Panc1 (cell line): Measurements from ENCODE around the gene ABCC11.

ENCODE experiments used
- SIN3A ChIP-seq: IDR thresholded peaks from 2 replicates; pipeline ENCODE4 v1.6.1; 2012; ENCODE audit warnings: low read depth, mild to moderate bottlenecking, low read length, moderate library complexity, borderline replicate concordance; ENCODE audit not compliant: insufficient read depth
- TCF7L2 ChIP-seq: IDR thresholded peaks from 2 replicates; pipeline ENCODE4 v1.6.1; 2011; ENCODE audit warnings: mild to moderate bottlenecking, low read depth, low read length, inconsistent platforms
- TF ChIP-seq, protein P1 (sequence below): fragments of 450-650 bp; IDR thresholded peaks from 2 replicates; pipeline ENCODE4 v1.5.1; 2017; ENCODE audit warnings: mild to moderate bottlenecking

- TF ChIP-seq, protein P1, sequence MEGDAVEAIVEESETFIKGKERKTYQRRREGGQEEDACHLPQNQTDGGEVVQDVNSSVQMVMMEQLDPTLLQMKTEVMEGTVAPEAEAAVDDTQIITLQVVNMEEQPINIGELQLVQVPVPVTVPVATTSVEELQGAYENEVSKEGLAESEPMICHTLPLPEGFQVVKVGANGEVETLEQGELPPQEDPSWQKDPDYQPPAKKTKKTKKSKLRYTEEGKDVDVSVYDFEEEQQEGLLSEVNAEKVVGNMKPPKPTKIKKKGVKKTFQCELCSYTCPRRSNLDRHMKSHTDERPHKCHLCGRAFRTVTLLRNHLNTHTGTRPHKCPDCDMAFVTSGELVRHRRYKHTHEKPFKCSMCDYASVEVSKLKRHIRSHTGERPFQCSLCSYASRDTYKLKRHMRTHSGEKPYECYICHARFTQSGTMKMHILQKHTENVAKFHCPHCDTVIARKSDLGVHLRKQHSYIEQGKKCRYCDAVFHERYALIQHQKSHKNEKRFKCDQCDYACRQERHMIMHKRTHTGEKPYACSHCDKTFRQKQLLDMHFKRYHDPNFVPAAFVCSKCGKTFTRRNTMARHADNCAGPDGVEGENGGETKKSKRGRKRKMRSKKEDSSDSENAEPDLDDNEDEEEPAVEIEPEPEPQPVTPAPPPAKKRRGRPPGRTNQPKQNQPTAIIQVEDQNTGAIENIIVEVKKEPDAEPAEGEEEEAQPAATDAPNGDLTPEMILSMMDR, result no peak
- TF ChIP-seq SIN3A (no peak), TCF7L2 (no peak)
Observed at GRCh38 chr16:48269011-48269410, 21.7 kb upstream of the ABCC11 start.
